Adrenal gland (tissue), 5 donors: ENCODE data around the gene ENAH.

ENCODE experiments used
- CTCF ChIP-seq, 6 experiments: fragments of 450-650 bp in 4 of 6; fragments of 200-600 bp in 2 of 6; sonication (generic) in 1 of 6; IDR thresholded peaks; 1 replicate in 5 of 6; 2 replicates in 1 of 6; pipeline versions ENCODE4 v1.5.1 to v1.8.0; 2016 to 2021; ENCODE audit warnings: antibody characterized with exemption in 6 of 6, mild to moderate bottlenecking in 2 of 6, moderate library complexity in 1 of 6
- POLR2A ChIP-seq, 2 donors: fragments of 450-650 bp; IDR thresholded peaks; one replicate each; pipeline ENCODE4 v1.6.1; 2017; ENCODE audit warnings: antibody characterized with exemption in 2 of 2, mild to moderate bottlenecking in 2 of 2, moderate library complexity in 1 of 2
- donor health status: DM: no; HTN: no; CAD: no.

DNA sequence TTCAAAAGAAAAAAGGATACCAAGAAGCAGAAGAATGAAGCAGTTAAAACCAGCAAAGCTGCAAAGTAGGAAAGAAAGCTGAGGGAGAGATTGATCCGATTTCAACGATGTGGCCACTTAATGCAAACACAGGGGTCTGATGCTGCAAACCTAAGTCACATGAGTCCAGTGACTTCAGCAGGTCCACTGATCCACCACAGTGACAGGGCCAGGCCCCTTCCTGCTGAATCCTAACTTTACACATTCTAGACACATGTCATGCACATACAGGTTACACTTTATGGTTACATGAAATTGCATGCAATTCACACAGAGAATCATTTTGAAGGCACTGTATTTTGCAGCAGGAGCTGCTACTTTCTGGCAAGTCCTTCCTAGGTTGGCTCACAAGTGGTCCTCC, 166.1 kb downstream of the ENAH start:
- TF ChIP-seq CTCF (IDR thresholded peaks at IDR 0.05) = no peak
- no peak for TF ChIP-seq POLR2A (IDR thresholded peaks at IDR 0.05)
